Measurements from ENCODE around the gene RSAD2. TPM values are rescaled to one million over a fixed set of nuclear protein-coding genes. Genes with fewer than 3 reads are reported as not detected.

RSAD2 gene
- total RNA-seq, 1 experiment from 2014 or later = not detected

- no peak for TF ChIP-seq ZNF219 (CRISPR knock-in tag; IDR thresholded peaks at IDR 0.05; ENCODE audit: borderline replicate concordance)
- no peak for TF ChIP-seq SMAD4 (CRISPR knock-in tag; IDR thresholded peaks at IDR 0.05)
- no peak for TF ChIP-seq ATF6 (CRISPR knock-in tag; IDR thresholded peaks at IDR 0.05)
- no peak for TF ChIP-seq ZNF138 (CRISPR knock-in tag; conservative IDR thresholded peaks at IDR 0.05)
- no peak for TF ChIP-seq AR (CRISPR knock-in tag; IDR thresholded peaks at IDR 0.05)
- no peak for TF ChIP-seq E2F4 (CRISPR knock-in tag; IDR thresholded peaks at IDR 0.05; ENCODE audit: borderline replicate concordance, low read depth)
These were observed 21.6 kb upstream of the RSAD2 start (continued) for GRCh38 chr2:6855860-6856547.

GRCh38 chr2:6856548-6856920, 21.0 kb upstream of the RSAD2 start:
- POLR2A ChIA-PET = no interaction called here
- DNase-seq (ENCODE audit: low spot score) (no peak), ATAC-seq (no peak)
- Mint-ChIP-seq H3K4me3 (no peak overlapping the region), H3K36me3 (peaks cover 65% of the 10 kb centered on the region), H3K4me1 (no peaks in the 10 kb centered on the region), H3K27ac (no peak overlapping the region), H3K27me3 (ENCODE audit: low read depth) (peaks cover 14% of the 10 kb centered on the region), H3K9me3 (peaks cover 83% of the 10 kb centered on the region)
- CTCF ChIA-PET = no interaction called here
- TF ChIP-seq PREB (CRISPR knock-in tag; IDR thresholded peaks at IDR 0.05; ENCODE audit: borderline replicate concordance) (no peak), KAT7 (CRISPR knock-in tag; IDR thresholded peaks at IDR 0.05; ENCODE audit: borderline replicate concordance) (no peak), NR2C2 (CRISPR knock-in tag; IDR thresholded peaks at IDR 0.05) (no peak), ERG (CRISPR knock-in tag; IDR thresholded peaks at IDR 0.05) (no peak), NFE2L1 (CRISPR knock-in tag; IDR thresholded peaks at IDR 0.05) (no peak), PRDM15 (CRISPR knock-in tag; IDR thresholded peaks at IDR 0.05) (no peak), ZNF232 (CRISPR knock-in tag; IDR thresholded peaks at IDR 0.05) (no peak), SMAD3 (CRISPR knock-in tag; IDR thresholded peaks at IDR 0.05; ENCODE audit: borderline replicate concordance) (no peak), JAZF1 (CRISPR knock-in tag; IDR thresholded peaks at IDR 0.05) (no peak), E2F4 (CRISPR knock-in tag; IDR thresholded peaks at IDR 0.05; ENCODE audit: borderline replicate concordance, low read depth) (no peak), ELF4 (CRISPR knock-in tag; IDR thresholded peaks at IDR 0.05; ENCODE audit: low read depth) (no peak), AR (CRISPR knock-in tag; IDR thresholded peaks at IDR 0.05) (no peak), ATF3 (CRISPR knock-in tag; conservative IDR thresholded peaks at IDR 0.05) (no peak)

All from WTC11 (cell line).